Iris pigment epithelial cell (primary cell): ENCODE results near the gene IGSF22.
A peak's percentile ranks its signal among the peaks of the same experiment; 100 is the strongest.
"Not testable (repeated sequence)": the region's sequence is repeated elsewhere in the genome, so short reads cannot be mapped to it uniquely, and the experiment has no call there.

Source experiments
- DNase-seq: peaks from one replicate; pipeline ENCODE4 v3.0.0-alpha.2; 2011; ENCODE audit warnings: low read depth

The IGSF22 gene

GRCh38 chr11:18691467-18692140 lies 34.4 kb downstream of the IGSF22 start:
- DNase-seq: not testable (repeated sequence)

- no peak for DNase-seq
Measured at GRCh38 chr11:18684267-18684666, 41.7 kb downstream of the IGSF22 start.

GRCh38 chr11:18682466-18682865 lies 43.5 kb downstream of the IGSF22 start:
- DNase-seq: no peak

GRCh38 chr11:18681949-18682348 lies 44.0 kb downstream of the IGSF22 start:
- not testable (repeated sequence) for DNase-seq

- DNase-seq: no peak
Measured at GRCh38 chr11:18677560-18677959, 48.4 kb downstream of the IGSF22 start.

GRCh38 chr11:18676803-18677202 lies 49.2 kb downstream of the IGSF22 start:
- no peak for DNase-seq

GRCh38 chr11:18672209-18672608 lies 53.8 kb downstream of the IGSF22 start:
- peak; percentile 67 for DNase-seq

- DNase-seq: no peak
Measured at GRCh38 chr11:18671246-18671645, 54.7 kb downstream of the IGSF22 start.

GRCh38 chr11:18669711-18670110 lies 56.3 kb downstream of the IGSF22 start:
- DNase-seq: no peak

- DNase-seq: peak; percentile 40
Measured at GRCh38 chr11:18669219-18669596, 56.8 kb downstream of the IGSF22 start.

GRCh38 chr11:18668131-18668530 lies 57.9 kb downstream of the IGSF22 start:
- peak; percentile 26 for DNase-seq

GRCh38 chr11:18665353-18665872 lies 60.6 kb downstream of the IGSF22 start:
- DNase-seq: not testable (repeated sequence)

- no peak for DNase-seq
Measured at GRCh38 chr11:18657673-18658072, 68.3 kb downstream of the IGSF22 start.
